Non-pigmented ciliary epithelial cell (primary cell): ENCODE results near the gene SYNGR1.
"Not testable (repeated sequence)": the region's sequence is repeated elsewhere in the genome, so short reads cannot be mapped to it uniquely, and the experiment has no call there.

Source experiments
- DNase-seq: peaks from one replicate; pipeline ENCODE4 v3.0.0-alpha.2; 2010; ENCODE audit warnings: low read depth

SYNGR1 gene

GRCh38 chr22:39316440-39317083, 33.2 kb upstream of the SYNGR1 start:
- DNase-seq = peak; percentile 78

DNA sequence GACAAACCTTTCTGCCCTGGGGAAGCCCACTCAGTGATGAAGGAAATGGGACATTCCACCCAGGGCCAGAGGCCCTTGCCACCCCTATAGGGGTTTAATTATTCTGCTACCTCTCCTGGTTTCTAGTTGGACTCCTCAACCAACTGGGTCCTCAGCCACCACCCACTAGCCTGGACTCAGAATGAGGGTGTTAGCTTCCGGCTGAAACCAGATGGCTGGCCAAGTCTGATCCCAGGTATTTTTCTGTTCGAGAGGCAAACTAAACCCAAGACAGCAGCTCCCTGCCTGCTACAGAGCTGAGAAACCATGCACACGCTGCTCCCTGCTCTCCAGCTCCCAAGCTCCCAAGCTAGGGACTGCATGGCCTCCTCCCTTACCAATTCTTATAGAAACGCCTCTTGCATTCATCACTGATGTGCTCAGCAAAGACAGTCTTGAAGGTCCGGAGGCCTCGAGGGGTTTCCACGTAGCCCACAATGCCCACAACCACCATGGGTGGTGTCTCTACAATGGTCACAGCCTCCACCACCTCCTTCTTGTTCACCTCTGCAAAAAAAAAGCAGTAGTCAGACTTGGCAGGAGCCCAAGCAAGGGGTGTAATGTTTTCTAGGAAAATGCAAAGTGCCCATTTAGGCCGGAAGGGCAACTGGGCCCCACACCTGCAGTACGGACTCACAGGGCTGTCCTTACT, 32.6 kb upstream of the SYNGR1 start:
- no peak for DNase-seq

DNA sequence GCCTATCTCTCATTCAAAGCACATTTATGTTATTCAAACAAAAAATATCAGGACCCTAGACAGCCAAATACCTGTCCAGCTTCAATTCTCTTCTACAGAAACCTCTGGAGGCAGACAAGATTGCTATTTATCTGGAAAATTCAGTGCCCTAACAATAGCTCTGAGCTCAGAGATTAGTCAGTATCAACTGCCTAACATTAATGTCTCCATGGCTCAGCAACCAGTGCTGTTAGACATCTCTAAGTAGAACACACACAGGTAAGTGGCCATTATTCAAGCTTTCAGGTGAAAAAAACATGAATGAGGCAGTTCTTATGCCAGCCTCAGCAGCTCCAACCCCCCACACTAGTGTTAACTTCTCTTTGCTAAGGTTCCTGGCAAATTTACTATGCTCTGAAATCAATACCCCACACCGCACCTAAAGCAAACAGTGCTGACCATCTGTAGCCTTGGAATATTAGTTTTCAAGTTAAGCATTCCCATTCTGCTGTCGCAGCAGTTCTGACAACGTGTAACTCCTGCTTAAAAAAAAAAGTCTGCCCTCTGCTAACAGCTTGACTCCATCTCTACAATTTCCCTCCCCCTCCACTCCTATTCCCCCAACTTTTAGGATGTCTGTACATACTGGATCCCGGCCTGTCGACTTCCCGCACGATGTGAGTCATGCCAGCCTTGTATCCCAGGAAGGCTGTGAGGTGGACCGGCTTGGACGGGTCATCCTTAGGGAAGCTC, 31.9 kb upstream of the SYNGR1 start:
- no peak for DNase-seq

- DNase-seq = no peak
These were observed 31.1 kb upstream of the SYNGR1 start for GRCh38 chr22:39318507-39319283.

DNA sequence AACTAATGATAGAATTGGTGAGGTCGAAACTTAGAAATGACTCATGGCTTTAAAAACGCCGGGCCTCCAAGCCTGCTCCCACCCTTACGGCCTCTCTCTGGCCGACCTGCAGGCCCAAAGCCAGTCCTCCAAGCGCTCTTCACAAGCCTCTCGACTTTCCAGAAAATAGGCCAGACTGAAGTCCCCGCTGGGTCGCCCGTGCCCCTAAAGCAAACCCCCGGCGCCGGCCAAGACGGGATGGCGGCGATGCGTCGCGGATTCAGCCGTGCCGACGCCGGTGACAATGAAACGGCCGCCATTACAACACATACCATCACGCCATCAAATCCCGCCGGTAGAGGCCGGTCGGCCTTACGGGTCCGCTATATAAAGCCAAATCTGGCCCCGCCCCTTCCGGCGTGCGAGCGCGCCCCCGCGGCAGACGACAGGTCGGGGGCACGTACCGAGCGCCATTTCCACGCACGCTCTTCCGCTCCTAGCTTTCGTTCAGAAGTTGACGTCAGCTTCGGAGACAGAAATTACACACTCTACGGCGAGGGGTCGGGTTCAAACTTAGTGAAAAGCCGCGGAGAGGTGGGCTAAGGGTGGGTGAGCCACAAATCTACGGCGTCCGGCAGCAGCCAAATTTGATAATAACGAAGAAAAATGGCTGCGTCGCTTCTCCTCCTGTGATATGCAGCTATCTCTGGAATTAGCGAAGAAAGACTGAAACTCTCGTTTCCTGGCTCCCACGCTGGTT, 30.3 kb upstream of the SYNGR1 start, which contains the start of gene RPL3:
Gene RPL3 (minus strand): TSS at position 340 of the 739 bp plus-strand sequence. CDS start 26 bp downstream, at position 314.
- DNase-seq = peak; percentile 87

DNA sequence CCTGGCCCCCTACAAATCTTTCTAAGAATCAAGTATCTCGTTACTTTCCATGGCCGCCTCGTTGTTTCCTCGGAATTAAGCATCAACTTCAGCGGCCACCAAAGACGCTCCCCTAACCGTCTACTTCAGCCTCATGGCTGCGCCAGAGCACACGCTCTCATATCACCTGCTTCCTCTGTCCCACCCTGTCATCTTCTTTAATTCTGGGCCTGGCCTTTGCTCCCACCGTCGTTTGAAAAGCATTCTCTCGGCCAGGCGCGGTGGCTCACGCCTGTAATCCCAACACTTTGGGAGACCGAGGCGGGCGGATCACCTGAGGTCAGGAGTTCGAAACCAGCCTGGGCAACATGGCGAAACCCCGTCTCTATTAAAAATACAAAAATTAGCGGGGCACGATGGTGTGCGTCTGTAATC, 29.2 kb upstream of the SYNGR1 start:
- not testable (repeated sequence) for DNase-seq

GRCh38 chr22:39325392-39325932, 24.3 kb upstream of the SYNGR1 start:
- DNase-seq = no peak

GRCh38 chr22:39327995-39328754, 21.6 kb upstream of the SYNGR1 start:
- DNase-seq = no peak

- DNase-seq = not testable (repeated sequence)
These were observed 19.2 kb upstream of the SYNGR1 start for GRCh38 chr22:39330553-39330952.

DNA sequence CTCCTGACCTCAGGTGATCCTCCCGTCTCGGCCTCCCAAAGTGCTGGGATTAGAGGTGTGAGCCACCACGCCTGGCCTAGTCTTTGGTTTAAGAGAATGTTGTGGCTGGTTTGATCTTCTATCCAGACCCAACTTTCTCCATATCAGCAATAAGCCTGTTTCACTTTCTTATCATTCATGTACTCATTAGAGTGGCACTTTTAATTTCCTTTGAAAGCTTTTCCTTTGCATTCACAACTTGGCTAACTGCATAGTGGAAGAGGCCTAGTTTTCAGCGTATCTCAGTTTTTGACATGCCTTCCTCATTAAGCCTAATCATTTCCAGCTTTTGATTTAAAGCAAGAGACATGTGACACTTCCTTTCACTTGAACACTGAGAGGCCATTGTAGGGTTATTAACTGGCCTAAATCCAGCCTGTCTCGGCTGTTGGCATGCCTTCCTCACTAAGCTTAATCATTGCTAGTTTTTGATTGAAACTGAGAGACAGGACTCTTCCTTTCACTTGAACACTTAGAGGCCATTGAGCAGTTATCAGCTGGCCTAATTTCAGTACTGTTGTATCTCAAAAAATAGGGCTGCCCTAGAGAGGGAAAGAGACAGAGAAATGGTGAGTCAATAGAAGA, 17.2 kb upstream of the SYNGR1 start:
- DNase-seq = no peak

DNA sequence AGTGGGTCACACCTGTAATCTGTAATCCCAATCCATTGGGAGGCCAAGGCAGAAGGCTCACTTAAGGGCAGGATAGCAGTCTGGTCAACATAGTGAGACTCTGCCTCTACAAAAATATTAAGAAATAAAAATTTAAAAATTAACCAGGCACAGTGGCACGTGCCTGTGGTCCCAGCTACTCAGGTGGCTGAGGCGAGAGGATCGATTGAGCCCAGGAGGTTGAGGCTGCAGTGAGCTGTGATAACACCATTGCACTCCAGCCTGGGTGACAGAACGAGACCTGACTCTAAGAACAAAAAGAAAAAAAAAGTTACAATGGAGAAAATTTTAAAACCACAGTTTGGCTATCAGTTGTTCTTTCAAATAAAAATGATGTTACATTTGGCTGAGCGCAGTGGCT, 13.4 kb upstream of the SYNGR1 start:
- no peak for DNase-seq

DNA sequence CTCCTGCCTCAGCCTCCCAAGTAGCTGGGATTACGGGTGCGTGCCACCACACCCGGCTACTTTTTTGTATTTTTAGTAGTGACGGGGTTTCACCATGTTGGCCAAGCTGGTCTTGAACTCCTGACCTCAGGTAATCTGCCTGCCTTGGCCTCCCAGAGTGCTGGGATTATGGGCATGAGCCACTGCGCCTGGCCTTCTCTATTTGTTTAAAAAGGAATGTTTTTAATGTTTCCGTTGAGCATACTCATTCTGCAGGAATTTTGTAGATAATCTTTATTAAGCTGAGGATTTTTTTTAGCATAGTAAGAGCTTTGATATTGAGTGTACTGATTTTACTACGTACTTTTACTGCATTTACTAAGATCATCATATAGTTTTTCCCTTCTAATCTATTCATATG, 10.0 kb upstream of the SYNGR1 start:
- not testable (repeated sequence) for DNase-seq

- DNase-seq = no peak
These were observed 8.6 kb upstream of the SYNGR1 start for GRCh38 chr22:39341179-39341578.

GRCh38 chr22:39343259-39344045, 6.3 kb upstream of the SYNGR1 start:
- no peak for DNase-seq

- no peak for DNase-seq
These were observed 5.8 kb upstream of the SYNGR1 start for GRCh38 chr22:39344046-39344390.

DNA sequence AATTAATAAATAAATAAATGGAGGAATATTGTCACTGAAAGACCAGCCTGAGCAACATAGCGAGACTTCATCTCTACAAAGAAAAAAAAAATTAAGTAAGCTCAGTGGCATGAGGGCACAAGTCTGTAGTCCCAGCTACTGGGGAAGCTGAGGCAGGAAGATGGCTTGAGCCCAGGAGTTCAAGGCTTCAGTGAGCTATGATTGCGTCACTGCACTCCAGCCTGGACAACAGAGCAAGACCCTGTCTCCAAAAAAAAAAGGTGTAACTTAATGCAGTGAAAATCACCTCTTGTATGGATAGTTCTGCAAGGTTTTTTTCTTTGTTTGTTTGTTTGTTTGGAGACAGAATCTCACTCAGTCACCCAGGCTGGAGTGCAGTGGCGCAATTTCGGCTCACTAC, 4.6 kb upstream of the SYNGR1 start:
- DNase-seq = no peak

DNA sequence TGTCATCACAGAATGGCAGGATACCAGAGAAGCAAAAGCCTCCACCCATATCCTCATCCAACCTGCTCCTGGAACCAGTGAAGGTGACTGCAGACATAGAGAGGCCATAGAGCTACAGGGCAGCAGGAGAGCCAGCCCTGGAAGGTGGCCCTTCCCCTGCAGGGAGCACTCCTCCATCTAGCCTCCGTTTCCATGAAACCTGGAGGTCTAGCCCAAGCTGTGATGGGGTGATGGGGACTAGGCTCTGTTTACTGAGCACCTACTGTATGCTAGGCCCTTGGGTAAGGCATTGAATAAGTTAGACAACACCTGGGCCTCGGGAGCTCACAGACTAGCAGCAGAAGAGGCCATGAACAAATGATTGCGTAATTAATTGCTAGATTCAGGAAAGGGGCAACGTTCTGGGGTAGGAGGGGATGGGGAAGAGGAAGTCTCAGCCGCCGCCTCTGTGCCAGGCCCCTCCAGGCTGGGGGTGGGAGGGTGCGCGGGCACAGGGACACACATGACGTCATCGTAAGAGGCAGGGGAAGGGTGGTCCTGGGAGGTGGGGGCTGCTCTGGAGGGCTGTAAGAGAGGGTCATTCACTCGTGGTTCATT, 784 bp upstream of the SYNGR1 start:
- no peak for DNase-seq

DNA sequence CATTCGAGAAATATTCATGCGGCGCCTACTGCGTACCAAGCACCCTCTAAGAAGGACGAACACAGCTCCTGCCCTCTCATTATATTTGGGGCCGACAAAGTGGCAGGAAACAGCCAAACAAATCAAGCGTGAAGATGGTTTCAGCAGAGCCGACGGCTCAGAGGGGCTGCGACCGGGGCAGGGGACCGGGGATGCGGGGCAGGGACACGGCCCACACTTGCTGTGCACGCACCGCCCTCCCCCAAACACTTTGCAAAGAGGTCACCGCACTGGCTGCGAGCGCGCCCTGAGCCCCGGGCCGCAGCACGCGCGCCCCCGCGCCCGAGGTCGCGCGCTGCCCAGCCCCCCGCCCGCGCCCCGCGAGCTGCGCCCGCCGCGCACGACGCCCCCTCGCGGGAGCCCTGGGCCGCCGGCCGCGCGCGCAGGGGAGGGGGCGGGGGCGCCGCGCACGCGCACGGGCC, 255 bp upstream of the SYNGR1 start:
- DNase-seq = no peak
